ENCODE measurements around the gene RNF19B.

Gene RNF19B

DNA sequence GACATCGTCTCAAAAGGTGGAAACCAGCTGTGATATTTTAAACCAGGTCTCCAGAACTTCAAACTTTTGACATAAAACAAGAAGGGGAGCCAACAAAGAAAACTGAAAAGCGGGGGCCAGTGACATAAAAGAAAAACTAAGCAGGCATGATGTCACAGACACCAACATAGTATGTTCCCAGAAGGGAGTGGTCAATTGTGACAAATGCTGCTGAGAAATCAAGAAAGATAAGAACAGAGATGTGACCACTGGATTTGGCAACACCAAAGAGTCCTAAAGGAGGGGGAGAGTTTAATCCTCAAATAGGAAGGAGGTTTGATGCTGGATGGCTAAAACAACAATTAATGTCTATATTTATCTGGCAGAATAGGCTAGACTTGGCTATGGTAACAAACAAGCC lies 2.3 kb upstream of the RNF19B start:
- DNase-seq (ENCODE audit: low read depth), result no peak

DNA sequence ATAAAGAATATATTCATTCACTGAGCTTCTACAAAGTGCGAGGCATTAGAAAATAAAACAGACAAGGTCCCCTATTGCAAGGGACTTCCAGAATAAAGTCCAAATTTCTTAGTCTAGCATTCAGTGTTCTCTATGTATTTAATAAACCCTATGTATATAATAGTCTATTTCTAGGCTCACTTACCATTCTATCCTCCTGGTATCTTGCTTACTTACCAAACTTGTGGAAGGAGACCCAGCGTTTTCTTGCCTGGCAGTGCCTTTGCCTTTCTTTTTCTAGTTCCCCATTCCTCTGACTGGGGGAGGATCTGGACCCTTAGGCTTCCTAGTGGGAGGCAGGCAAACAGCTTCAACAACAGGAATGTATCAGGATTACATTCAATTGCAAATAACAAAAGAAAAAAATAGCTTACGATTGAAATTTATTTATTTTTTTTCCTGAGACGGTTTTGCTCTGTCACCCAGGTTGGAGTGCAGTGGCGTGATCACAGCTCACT lies 690 bp upstream of the RNF19B start:
- no peak for DNase-seq (ENCODE audit: low read depth)

DNA sequence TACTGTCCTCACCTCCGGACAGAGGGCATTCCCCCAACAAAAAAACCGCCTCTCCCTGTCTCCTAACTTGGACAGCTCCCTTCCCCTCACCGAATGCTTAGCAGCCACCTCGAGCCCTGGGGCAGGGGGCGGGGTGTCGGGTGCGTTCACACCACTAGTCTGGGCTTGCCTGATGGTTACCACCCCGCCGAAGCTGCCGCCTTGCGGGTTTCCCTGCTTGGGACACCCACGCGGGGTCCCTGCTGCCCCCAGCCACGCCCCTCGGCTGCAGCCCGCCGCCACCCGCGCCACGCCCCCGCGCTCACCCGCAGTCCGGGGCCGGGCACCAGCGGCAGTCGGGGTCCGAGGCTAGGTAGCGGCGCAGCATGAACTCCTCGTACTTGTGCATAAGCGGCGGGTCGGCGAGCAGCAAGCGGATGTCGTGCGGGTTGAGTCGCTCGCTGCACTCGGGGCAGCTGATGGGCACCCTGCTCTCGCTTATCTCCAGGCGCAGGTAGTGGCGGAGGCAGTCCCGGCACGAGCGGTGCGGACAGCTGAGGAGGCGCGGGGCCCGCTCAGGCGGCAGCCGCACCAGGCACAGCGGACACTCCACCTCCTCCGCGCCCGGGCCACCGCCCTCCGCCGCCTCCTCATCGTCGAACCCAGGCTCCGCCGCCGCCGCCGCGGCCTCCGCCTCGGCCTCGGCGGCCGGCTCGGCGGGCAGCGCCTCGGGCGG lies 706 bp downstream of the RNF19B start:
- DNase-seq (ENCODE audit: low read depth), result no peak

DNA sequence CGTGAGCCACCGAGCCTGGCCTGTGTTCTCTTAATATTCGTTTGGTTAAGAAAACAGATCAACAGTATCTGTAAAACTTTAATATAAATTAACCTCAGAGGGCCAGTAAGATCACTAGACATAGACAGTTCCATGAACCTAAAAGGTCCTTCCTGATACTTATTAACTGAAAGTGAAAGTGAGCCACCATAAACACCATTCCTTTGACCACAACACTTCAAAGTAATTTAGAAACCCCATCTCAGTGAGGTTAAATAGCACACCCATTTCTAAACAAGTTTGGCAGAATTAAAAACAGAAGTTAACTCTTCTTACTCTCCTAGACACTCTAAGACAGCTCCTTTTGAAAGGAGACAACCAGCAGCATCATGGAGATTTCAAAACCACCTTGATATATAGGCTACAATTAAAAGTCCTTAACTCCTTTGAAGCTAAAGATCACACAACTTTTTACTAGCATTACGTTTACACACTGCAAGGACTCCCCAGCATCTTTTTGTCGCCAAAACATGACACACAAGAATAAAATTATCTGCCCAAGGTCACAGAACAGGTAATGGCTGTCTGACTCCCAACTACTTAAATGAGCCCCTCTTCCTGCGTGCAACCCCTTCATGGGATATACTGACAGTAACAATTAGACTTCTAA lies 2.2 kb downstream of the RNF19B start:
- DNase-seq (ENCODE audit: low read depth), result no peak

DNA sequence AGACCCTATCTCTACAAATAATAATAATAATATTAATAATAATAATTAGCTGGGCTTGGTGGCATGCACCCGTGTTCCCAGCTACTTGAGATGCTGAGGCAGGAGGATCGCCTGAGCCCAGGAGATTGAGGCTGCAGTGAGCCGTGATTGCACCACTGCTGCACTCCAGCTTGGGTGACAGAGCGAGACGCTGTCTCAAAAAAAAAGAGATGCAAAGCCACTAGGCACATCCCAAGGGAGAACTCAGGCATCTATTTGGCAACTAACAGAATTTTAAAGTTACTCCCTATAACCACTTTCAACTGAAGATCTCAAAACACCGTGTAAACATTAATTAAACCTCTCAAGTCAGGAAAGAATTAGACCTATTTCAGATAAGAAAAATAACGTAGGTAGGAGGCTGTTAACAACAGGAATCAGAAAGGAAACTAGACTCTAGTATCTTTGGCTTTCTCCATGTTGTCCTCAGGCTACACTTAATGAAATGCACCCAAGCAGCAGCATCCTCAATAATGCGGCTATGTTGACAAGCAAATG lies 3.7 kb downstream of the RNF19B start:
- no peak for DNase-seq (ENCODE audit: low read depth)

DNA sequence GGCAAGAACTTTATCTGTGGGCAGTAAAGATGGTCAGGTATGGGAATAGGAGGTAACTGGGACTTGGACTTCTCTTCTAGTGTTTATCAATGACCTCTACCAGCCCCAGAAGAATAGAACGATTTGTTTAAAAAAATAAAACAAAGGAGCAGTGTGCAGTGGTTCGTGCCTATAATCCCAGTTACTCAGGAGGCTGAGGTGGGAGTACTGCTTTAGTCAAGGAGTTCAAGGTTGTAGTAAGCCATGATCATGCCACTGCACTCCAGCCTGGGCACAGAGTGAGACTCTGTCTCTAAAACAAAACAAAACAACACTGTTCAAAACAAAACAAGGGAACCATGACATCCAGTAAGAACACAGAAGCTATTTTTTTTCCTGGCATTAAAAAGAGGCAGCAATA lies 4.3 kb downstream of the RNF19B start:
- no peak for DNase-seq (ENCODE audit: low read depth)

DNA sequence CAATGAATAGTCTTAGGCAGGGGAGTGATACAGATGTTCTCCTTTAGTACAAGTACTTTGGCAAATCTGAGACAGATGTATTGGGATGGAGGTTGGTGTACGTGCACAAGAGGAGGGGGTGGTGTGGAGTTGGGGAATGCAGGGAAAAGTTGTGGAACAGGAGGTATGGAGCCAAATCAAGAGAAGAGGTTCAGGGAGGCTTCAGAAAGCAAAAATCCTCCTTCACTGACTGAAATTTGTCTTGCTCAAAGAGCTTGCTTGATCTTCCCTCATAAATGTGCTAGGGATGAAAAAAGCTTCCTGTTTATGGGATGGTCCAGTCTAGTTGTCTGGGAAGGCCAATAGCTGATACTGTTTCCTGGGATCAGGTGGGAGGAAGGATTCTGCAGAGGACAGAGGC lies 5.8 kb downstream of the RNF19B start:
- no peak for DNase-seq (ENCODE audit: low read depth)

DNA sequence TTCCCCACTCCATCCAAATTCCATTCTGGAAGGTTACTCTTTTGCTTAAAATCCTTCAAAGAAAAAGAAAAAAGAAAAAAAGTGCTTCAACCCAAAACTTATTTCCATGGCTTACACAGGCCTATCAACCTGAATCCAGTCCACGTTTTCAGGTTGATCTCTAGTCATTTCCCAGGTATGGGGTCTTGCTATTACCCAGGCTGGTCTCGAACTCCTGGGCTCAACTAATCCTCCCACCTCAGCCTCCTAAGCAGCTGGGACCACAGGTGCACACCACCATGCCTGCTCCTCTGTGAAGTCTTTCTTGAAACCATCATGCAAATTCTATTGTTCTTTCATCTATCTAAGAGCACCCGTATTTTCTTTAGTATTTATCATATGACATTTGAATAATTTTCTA lies 7.6 kb downstream of the RNF19B start:
- no peak for DNase-seq (ENCODE audit: low read depth)

DNA sequence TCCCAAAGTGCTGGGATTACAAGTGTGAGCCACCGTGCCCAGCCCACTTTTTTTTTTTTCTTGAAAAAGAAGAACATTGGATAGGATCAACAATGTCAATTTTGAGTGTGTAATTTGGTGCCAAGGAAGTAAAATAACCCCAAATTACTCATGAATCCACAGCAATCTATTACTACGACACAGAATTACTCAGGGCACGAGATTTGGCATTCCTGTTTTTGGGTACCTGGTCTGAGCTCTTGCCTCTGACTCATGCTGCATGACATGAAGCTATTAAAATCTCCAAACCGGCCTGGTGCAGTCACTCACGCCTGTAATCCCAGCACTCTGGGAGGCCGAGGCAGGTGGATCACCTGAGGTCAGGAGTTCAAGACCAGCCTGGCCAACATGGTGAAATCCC lies 10.4 kb downstream of the RNF19B start:
- DNase-seq (ENCODE audit: low read depth), result no peak

DNA sequence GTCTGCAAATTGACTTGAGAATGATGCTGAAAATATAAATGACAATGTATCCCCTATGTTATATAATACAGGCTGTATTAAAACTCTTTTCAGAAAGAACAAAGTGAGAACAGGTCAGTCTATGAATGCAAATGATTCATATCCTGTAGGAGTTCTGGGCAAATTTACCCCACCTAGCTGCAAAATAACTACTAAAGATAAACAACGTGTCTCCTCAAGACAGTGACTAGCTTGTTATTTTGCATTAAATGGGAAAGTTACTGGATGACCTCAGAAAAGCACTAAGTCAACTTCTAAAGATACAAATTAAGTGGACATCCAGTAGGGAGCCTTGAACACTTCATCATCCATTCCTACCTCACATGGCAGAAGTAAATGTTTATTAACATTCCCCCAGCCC lies 11.1 kb downstream of the RNF19B start:
- no peak for DNase-seq (ENCODE audit: low read depth)

DNA sequence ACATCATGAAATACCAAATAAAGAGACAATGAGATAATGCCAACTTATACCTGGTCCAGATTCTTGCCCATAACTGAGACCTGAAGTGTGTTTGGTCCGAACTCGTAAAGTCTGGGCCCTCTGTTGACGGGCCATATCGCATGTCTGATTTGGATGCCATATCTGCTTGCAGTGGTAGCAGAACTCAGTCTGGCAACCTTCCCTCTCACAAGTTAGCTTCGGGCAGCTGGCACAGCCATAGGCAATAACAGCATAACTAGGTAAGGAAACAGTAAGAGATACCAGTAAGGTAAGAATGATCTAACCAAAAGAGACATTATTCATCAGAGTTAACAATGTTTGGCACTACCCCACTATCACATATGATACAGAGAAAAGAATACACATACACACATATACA lies 15.1 kb downstream of the RNF19B start:
- DNase-seq (ENCODE audit: low read depth), result no peak

DNA sequence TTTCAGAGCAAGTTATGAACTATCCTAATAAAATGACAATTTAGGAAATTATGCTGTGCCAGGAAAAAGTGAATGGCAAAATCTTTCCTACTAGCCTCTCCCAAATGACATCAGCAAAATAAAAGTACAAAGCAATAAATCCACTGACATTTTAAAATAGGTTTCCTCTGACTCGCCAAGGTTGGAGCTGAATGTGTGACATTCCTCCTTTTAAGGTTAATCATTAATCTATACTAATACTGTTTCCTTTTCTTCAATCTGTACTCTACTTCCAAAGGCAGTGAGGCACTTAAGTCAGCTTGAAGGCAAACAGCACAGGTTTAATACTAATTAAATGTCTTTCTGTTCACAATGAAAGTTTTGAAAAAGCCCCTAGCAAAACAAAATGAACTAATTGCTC lies 15.7 kb downstream of the RNF19B start:
- DNase-seq (ENCODE audit: low read depth), result no peak

DNA sequence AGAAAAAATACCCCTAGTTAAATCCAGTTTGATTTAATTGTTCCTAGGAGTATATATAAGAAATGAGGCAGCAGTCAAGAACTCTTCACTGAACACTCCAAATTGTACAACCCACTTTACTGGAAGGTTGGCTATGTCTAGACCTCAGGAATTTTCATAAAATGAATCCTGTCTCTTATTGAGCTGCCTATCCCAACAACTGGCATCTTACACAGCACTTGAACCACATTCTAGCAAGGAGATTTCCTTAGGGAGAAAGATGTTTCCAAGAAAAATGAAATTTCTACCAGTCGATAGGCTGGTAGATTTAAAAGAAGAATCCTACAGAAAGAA lies 16.3 kb downstream of the RNF19B start:
- DNase-seq (ENCODE audit: low read depth), result no peak

DNA sequence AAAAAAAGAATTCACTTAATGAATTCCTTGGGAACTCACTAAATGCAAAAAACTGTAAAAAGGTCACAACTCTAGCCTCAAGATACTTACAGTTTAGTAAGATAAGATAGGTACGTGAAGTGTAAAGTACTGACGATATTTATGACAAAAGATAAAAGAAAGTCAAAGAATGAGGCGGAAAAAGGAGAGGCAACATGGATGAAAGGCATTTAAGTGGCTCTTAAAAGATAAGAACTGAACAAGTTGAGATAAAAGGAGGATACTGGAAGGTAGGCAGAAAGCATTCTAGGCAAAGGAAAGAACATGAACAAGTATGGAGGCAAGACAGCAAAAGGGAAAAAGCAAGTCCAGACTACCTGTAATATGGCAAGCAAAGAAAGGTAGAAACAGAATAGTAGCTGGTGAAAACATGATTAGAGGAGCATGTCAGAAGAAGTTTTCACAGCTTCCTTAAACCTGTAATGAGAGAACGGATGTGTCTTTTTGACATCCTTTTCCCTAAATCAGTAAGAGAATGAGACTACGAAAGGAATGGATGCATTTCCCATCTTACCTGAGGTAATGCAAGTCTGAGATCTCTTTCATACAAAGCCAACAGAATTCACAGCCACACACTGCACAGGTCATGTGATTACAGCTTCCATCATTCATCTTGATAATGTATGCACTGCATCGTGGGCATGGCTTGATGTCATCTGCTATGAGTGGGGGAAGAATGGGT lies 16.8 kb downstream of the RNF19B start:
- no peak for DNase-seq (ENCODE audit: low read depth)

DNA sequence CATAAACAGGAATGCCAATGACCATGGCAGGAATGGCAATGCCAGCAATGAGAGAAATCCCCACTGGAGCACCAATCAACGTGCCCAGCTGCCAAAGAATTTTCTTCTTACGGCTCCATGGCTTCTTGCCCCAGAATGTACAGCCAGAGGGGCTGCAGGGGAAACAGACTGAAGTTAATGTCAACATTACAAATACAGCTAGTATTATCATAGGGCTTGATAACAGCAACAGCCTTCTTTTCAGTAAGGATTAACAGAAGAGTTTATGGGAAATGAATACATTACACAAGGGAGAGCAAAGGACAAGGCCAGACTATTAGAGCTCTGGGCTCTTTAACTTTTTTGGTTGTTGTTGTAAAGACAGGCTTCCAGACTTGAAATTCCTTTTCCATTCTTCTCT lies 18.2 kb downstream of the RNF19B start:
- DNase-seq (ENCODE audit: low read depth), result no peak

DNA sequence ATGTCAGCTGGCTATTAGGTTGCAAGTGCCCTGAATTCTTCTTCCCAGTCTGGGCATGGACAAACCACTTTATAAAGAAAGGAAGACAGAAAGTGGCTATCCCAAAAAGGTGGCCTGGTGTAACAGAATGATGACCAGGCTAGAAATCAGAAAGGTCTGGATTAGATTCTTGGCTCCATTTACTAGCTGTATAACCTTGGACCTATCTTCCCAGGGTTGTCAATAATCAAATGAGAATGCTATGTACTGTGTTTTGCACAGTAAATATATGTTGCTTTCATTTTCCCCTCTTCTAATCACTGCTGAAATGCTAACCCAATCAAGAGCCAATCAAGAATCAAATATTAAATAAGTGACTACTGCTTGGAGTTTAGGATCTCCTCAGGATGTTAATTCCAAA lies 20.4 kb downstream of the RNF19B start:
- no peak for DNase-seq (ENCODE audit: low read depth)

DNA sequence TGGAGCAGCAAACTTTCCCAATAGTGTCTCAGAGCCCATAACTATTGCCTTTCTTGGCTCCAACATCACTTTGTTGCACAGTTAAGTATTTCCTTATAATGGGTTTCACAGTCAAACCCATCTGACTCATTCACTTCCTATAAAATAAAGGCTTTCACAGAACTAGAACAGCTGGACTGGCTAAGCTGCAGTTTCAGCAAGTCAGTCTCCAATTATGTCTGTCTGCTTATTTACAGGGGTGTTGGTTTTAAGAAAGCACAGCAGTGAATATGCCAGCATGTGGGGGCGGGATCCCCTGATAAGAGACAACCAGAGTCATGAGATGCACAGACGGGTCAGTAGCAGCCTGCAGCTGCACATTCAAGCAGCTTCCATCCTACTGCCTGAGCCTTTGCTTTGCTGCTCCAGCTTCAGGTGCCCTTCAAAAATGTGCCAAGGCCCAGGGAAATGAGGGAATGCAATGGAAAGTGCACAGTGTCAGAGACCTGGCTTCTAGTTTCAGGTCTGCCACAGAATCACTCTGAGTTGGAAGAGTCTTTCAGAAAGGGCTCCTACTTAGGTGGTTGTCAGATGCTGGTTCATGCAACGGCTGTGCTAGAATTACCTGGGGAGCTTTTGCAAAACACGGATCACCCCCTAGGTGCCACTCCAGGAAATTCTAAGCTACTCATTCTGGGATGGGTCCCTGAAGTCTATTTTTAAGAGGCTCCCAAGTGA lies 24.8 kb downstream of the RNF19B start:
- DNase-seq (ENCODE audit: low read depth), result no peak

DNA sequence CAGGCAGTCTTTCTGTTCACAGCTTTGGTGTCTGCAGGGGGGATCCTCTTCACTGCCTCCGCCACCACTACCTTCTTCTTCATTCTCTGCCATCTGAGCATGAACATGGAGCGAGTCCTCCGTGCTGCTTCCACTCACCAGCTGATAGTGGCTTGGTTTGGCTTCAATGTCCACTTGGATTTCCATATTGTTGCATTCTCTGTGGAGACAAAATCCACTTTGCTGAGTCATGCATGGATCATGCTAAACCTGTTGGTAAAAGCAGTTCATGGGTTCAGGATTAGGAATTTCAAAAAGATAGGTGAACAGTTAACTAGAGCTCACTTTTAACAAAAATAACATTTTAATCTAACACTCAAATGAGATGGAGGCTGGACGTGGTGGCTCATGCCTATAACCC lies 27.5 kb downstream of the RNF19B start:
- DNase-seq (ENCODE audit: low read depth), result no peak

DNA sequence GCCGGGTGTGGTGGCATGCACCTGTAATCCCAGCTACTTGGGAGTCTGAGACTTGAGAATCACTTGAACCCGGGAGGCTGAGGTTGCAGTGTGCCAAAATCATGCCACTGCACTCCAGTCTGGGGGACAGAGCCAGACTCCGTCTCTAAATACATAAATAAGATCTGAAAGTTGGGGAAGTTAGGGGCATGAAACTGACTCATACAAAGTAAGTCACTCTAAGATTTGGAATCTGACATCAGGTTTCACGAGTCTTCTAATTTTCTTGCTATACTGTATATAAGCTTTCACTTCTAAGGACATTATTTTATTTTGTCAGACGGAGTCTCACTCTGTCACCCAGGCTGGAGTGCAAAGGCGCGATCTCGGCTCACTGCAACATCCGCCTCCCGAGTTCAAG lies 30.1 kb downstream of the RNF19B start:
- no peak for DNase-seq (ENCODE audit: low read depth)

DNA sequence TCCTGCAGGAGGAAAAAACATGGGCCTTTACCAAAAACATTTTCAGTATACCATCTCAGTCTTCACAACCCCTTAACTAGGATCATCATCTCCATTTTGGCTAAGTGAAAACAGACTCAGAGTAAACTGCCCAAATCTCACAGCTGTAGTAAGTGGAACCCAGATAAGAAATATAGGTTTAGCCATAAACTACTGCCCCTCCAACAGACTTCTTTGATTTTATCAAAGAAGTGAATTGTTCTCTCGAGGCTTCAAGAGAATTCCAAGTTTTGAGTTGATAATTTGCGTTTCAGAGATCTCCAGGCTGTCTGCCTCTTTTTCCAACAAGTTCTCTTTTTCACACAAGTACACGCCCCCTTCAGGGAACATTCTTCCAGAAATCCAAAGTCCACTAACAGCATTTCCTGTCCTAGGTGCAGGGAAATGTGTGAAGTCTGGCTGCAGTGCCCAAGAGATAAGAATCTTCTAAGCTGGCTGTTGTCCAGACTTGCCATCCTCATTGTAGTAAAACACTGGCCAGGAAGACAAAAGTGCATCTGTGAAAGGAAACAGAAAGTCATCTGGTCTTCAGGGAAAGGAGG lies 30.8 kb downstream of the RNF19B start:
- DNase-seq (ENCODE audit: low read depth), result no peak

DNA sequence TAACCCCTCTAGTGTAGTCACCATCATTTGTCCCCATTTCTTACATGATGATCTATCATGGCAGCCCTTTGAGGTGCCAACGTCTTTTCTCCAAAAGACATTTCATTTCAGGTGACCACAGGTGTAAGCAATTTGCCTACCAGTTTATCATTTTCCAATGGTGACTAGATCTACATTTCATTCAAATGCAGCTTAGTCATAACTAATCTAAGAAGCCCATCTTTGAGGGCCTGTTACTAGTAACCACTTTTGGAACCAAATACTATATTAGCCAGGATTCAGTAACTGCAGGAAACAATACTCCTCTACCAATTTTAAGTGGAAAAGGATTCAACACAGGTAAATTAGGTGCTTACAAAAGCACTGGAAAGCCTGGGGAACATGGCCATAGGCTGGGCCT lies 32.8 kb downstream of the RNF19B start:
- no peak for DNase-seq (ENCODE audit: low read depth)

DNA sequence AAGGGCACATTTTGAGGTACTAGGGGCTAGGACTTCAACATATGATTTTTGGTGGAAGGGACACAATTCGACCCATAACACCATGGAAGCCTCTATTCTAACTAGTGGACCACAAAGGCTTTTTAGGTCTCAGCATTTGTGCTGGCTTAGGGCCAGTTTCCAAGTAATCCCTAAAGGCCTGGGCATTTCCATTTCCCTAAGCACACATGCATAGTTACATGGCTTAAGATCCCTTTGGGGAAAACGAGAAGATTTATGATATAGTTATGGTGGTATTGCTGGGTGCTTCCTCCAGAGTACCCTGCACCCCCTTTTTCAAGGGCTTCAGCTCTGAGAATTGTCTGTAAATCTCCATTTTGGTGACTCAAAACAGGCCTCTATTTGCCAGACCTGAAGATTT lies 35.2 kb downstream of the RNF19B start:
- no peak for DNase-seq (ENCODE audit: low read depth)

Measured in HS-27A (cell line).